SK-N-MC (cell line): ENCODE measurements around the gene ISY1.
"Not testable (repeated sequence)": the region's sequence is repeated elsewhere in the genome, so short reads cannot be mapped to it uniquely, and the experiment has no call there.

Source experiments
- DNase-seq: peaks from one replicate; pipeline ENCODE4 v3.0.0-alpha.2; 2011; ENCODE audit warnings: low read depth, low spot score
- H3K27ac ChIP-seq: fragments of 200-600 bp; sonication (generic); 2 replicates; pipeline ENCODE4 v1.5.1; 2016; ENCODE audit warnings: mixed run types
- H3K36me3 ChIP-seq: fragments of 200-600 bp; sonication (generic); 2 replicates; pipeline ENCODE4 v1.6.1; 2017; ENCODE audit warnings: antibody characterized with exemption, low read length, mixed read lengths; ENCODE audit not compliant: insufficient read depth
- H3K4me3 ChIP-seq: fragments of 200-600 bp; sonication (generic); 2 replicates; pipeline ENCODE4 v1.5.1; 2016
- H3K9ac ChIP-seq: fragments of 200-600 bp; sonication (generic); 2 replicates; pipeline ENCODE4 v1.8.0; 2017; ENCODE audit warnings: mixed run types, mixed read lengths; ENCODE audit not compliant: insufficient read length
- H3K9me3 ChIP-seq: fragments of 200-600 bp; sonication (generic); 2 replicates; pipeline ENCODE4 v1.6.1; 2017; ENCODE audit warnings: low read depth, mild to moderate bottlenecking, antibody characterized with exemption, low read length, moderate library complexity, mixed read lengths
- EZH2 ChIP-seq: fragments of 200-600 bp; sonication (generic); IDR thresholded peaks from one replicate; pipeline ENCODE4 v1.6.1; 2017; ENCODE audit warnings: antibody characterized with exemption
- FOXP2 ChIP-seq: optimal IDR thresholded peaks from 2 replicates; pipeline ENCODE3; 2011; ENCODE audit warnings: mild to moderate bottlenecking, moderate library complexity; ENCODE audit not compliant: insufficient read depth; ENCODE audit errors: extremely low read length, control extremely low read depth
- POLR2AphosphoS5 ChIP-seq: IDR thresholded peaks from 2 replicates; pipeline ENCODE4 v1.6.1; 2012; ENCODE audit warnings: mild to moderate bottlenecking, low read depth, low read length, borderline replicate concordance

Gene ISY1

DNA sequence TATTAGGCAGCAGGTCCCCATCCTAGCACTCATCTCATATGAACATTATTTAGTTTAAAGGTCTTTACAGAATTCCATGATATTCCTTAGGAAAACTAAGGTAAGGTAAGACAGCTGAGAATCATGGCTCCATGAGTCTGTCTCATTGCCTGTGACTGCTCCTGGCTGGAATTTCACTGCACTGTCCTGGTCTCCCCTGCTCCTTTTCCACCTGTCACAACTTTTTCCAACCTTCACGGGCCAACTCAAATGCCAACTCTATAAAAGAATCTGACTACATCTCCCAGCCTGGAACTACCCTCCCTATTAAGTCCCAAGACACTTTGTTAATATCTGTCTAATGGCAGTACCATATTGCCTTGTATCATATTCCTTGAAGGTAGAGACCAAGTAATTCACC is 15.2 kb upstream of the ISY1 start:
- Histone ChIP-seq H3K4me3 (no peak overlapping the region), H3K27ac (no peak overlapping the region), H3K9me3 (no peaks in the 10 kb centered on the region), H3K36me3 (peaks cover 93% of the 10 kb centered on the region), H3K9ac (no peak overlapping the region)
- no peak for TF ChIP-seq FOXP2
- TF ChIP-seq POLR2AphosphoS5, result no peak
- TF ChIP-seq EZH2, result no peak
- no peak for DNase-seq

DNA sequence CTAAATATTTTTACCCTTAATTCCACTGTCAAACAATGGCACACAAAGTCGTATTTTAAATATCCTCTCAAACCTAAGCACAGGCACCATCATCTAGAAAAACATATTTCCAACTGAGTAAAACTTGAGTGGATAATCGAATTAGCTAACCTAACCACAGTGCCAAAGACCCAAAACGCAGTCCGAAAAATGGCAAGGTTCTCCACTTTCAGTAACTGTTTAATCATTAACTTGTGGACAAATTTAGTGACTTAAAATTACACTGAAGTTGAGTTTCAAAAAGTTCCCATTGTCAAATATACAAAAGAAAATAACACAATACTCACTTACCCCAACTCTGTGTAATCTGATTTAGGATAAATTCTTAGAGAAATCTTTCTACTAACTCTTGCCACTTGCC is 12.9 kb upstream of the ISY1 start:
- H3K9ac ChIP-seq, result no peak overlapping the region
- DNase-seq, result no peak
- no peak for TF ChIP-seq EZH2
- no peak for TF ChIP-seq POLR2AphosphoS5
- no peak for TF ChIP-seq FOXP2
- H3K4me3 ChIP-seq, result no peak overlapping the region
- no peak overlapping the region for H3K27ac ChIP-seq
- peaks cover 90% of the 10 kb centered on the region for H3K36me3 ChIP-seq
- H3K9me3 ChIP-seq, result no peaks in the 10 kb centered on the region

DNA sequence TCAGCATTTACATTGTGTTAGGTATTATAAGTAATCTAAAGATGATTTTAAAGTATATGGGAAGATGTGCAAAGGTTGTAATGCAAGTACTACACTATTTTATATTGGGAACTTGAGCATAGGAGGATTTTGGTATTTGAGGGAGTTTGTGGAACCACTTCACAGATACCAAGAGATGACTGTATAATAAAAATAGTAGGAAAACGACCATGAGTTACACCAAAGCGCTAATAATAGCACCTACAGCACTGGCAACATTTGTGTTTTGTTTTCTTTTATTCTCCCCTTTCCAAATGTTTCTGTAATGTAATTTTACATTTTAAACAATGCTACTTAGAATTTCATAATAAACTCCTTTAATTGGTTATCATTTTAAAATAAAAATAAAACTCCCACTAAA is 12.3 kb upstream of the ISY1 start:
- no peak for DNase-seq
- H3K9ac ChIP-seq, result no peak overlapping the region
- no peaks in the 10 kb centered on the region for H3K9me3 ChIP-seq
- H3K27ac ChIP-seq, result no peak overlapping the region
- TF ChIP-seq FOXP2 (no peak), EZH2 (no peak), POLR2AphosphoS5 (no peak)
- H3K36me3 ChIP-seq, result peaks cover 90% of the 10 kb centered on the region
- H3K4me3 ChIP-seq, result no peak overlapping the region

DNA sequence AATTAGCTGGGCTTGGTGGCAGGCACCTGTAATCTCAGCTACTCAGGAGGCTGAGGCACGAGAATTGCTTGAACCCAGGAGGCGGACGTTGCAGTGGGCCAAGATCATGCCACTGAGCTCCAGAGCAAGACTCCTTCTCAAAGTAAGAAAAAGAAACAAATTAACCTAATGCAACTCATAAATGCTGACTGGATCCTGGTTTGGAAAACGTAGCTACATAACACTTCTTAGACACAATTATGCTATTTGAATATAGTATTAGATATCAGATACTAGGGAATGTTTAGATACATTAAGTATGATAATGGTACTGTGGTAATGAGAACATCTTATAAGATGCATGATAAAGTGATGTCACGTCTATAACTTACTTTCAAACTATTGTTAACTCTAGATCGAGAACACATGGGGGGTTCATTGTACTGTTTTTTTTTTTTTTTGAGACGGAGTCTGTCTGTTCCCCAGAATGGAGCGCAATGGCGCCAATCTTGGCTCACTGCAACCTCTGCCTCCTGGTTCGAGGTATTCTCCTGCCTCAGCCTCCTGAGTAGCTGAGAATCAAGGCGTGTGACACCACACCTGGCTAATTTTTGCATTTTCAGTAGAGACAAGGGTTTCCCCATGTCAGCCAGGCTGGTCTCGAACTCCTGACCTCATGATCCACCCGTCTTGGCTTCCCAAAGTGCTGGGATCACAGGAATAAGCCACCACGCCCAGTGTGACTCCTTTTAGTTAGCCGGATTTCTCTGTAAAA is 5.9 kb upstream of the ISY1 start:
- Histone ChIP-seq H3K4me3 (no peak overlapping the region), H3K36me3 (peaks cover 57% of the 10 kb centered on the region), H3K9me3 (no peaks in the 10 kb centered on the region), H3K9ac (no peak overlapping the region), H3K27ac (0 out of 2 replicates have a peak overlapping the region, but pooled peaks have one; percentile 7)
- DNase-seq, result no peak
- TF ChIP-seq FOXP2 (no peak), POLR2AphosphoS5 (peak; percentile 19; the same call in 1 of the 2 replicates)

DNA sequence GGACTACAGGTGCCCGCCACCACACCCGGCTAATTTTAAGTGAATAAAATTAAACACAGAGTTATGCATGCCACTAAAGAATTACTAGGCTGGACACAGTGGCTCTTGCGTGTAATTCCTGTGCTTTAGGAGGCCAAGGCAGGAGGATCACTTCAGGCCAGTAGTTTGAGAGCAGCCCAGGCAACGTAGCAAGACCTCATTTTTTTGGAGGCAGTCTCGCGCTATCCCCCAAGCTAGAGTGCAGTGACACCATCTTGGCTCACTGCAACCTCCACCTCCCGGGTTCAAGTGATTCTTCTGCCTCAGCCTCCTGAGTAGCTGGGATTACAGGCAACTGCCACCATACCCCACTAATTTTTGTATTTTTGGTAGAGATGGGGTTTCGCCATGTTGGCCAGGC is 4.7 kb upstream of the ISY1 start:
- DNase-seq, H3K27ac ChIP-seq, H3K9ac ChIP-seq, H3K9me3 ChIP-seq, H3K4me3 ChIP-seq: not testable (repeated sequence)
- 0 out of 2 replicates have a peak, but pooled peaks have one; percentile 24 for TF ChIP-seq POLR2AphosphoS5
- peaks cover 46% of the 10 kb centered on the region for H3K36me3 ChIP-seq

DNA sequence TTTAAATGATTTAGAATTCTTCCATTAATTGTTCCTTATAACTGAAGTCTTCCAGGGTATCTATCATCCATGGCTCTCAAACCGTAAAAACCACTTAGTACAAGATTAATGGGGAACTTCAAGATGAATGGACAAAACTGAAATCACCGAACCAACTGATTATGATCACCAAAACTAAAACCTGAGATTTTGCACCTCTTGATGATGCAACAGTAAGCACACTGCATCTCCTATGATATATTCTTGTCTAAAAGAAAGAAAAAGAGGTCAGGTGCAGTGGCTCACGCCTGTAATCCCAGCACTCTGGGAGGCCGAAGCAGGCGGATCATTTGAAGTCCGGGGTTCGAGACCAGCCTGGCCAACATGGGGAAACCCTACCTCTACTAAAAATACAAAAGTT is 3.6 kb upstream of the ISY1 start:
- no peak for DNase-seq
- 0 out of 2 replicates have a peak overlapping the region, but pooled peaks have one; percentile 31 for H3K27ac ChIP-seq
- H3K36me3 ChIP-seq, result peaks cover 35% of the 10 kb centered on the region
- H3K9me3 ChIP-seq, result no peaks in the 10 kb centered on the region
- H3K9ac ChIP-seq, result no peak overlapping the region
- TF ChIP-seq EZH2 (no peak), POLR2AphosphoS5 (peak; percentile 8; the same call in 1 of the 2 replicates), FOXP2 (no peak)
- no peak overlapping the region for H3K4me3 ChIP-seq

DNA sequence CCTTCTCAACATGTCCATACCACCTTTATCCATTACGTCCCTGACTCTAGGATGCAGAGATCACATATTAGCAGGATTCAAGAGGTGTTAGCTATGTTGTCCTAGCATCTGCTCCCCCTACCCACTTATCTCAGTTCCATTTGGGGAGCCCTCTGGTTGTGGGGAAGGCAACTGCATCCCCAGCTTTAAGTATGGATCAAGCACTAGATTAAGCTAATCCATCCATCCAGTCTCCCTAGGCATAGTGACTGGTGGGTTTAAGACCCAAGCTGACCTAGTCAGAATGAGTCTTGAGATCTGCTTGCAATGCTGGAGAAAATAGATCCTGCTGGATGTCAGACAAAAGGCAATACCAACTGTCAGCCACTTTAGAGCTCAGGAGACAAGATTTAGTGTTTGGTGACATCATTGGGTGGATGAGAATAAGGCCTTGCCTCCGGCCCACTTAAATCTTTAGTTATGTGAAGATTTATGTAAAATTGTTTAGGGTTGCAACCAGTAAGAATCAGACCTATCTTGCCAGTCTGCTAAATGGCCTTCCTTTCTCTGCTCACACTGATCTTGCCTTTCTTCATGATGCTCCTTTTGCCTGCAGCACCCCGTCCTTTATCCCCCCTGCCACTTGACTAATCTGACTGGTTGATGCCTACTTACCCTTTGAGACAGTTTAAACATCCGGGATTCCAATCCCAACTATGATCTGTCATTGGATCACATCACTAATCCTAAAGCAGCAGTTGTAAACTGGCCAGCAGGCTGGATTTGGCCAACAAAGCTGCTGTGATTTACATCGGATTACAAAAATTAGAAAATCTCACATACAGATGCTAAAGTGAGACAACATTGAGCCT is 2.1 kb upstream of the ISY1 start:
- no peaks in the 10 kb centered on the region for H3K9me3 ChIP-seq
- DNase-seq, result no peak
- peaks cover 30% of the 10 kb centered on the region for H3K36me3 ChIP-seq
- H3K4me3 ChIP-seq, result peak overlapping the region; percentile 91; the same call in 1 of the 2 replicates
- peak overlapping the region; percentile 15; the same call in 1 of the 2 replicates for H3K27ac ChIP-seq
- TF ChIP-seq POLR2AphosphoS5, result peak; percentile 72
- no peak for TF ChIP-seq EZH2
- no peak for TF ChIP-seq FOXP2
- H3K9ac ChIP-seq, result no peak overlapping the region

DNA sequence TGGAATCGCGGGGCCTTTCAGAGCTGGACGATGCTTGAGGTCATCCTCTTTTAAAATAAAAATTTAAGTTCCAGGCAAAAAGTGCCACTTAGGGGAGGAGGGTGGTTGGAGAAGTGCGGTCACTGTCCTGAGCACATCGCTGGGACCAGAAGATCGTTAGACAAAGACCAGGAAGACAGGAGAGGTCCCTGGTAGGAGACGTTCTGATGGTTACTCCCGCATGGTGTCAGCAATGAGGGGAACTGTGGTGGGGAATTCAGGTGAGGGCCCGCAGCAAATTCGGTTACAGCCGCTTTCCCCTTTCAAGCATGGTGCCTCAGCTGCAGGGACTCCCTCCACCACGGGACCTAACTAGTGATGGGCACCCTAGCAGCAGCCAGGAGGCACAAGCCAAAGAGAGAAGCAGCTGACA is 1.0 kb upstream of the ISY1 start:
- Histone ChIP-seq H3K9ac (peak overlapping the region; percentile 93), H3K4me3 (peak overlapping the region; percentile 91), H3K36me3 (peaks cover 29% of the 10 kb centered on the region), H3K9me3 (no peaks in the 10 kb centered on the region), H3K27ac (peak overlapping the region; percentile 99)
- no peak for DNase-seq
- TF ChIP-seq POLR2AphosphoS5 (no peak; the same call in 1 of the 2 replicates), EZH2 (no peak), FOXP2 (no peak)
